Measurements from ENCODE around the gene USP37. TPM values are rescaled to one million over a fixed set of nuclear protein-coding genes. Genes with fewer than 3 reads are reported as not detected.

USP37 gene
- total RNA-seq, 1 donor from 2014 or later, result 6.4 TPM

DNA sequence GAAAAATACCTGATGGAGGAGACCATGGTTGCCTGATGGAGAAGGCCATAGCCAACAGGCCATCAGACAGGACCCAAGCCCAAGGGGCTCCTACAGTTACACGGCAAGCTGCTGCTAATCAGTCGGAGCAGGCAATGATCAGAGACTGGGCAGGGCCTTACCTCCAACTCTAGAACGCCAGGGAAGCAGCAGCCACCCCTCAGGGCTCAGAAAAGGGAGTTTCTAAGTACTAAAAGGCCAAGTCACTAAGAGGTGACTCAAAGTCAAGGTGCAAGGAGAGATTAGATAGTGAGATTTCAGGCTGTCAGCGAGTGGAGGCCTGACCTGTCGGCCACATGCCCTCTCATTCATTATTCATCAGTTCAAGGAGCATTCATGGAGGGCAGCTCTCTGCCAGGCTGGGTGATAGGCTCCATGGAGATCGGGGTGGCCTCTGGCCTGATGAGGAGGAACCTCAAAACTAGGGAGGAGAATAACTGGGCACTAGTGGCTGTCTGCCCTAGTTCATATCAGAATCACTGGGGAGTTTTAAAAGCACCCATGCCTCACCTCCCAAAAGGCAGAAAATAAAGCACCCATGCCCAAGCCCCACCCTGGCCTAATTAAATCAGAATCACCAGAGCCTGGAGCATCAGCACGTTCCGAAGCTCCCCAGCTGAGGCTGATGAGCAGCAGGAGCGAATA, 145.6 kb downstream of the USP37 start:
- no peak overlapping the region for H3K9ac ChIP-seq (ENCODE audit: low read length)
- Mint-ChIP-seq H3K4me3 (ENCODE audit: unreplicated experiment) (no peak overlapping the region), H3K9me3 (ENCODE audit: unreplicated experiment) (no peaks in the 10 kb centered on the region), H3K4me1 (ENCODE audit: low read depth, unreplicated experiment) (no peaks in the 10 kb centered on the region), H3K36me3 (ENCODE audit: low read depth, unreplicated experiment) (peaks cover 2% of the 10 kb centered on the region), H3K27ac (ENCODE audit: unreplicated experiment) (no peak overlapping the region), H3K27me3 (ENCODE audit: low read depth, unreplicated experiment) (peaks cover 16% of the 10 kb centered on the region)
- H3K27me3 ChIP-seq (ENCODE audit: insufficient read depth, low read length), result no peaks in the 10 kb centered on the region
- H3K27ac ChIP-seq (ENCODE audit: low read depth, low read length), result no peak overlapping the region
- no peak overlapping the region for H3K4me2 ChIP-seq (ENCODE audit: low read length)
- TF ChIP-seq EZH2 (IDR thresholded peaks at IDR 0.05; ENCODE audit: insufficient read depth, low read length), result no peak
- TF ChIP-seq, protein P1, sequence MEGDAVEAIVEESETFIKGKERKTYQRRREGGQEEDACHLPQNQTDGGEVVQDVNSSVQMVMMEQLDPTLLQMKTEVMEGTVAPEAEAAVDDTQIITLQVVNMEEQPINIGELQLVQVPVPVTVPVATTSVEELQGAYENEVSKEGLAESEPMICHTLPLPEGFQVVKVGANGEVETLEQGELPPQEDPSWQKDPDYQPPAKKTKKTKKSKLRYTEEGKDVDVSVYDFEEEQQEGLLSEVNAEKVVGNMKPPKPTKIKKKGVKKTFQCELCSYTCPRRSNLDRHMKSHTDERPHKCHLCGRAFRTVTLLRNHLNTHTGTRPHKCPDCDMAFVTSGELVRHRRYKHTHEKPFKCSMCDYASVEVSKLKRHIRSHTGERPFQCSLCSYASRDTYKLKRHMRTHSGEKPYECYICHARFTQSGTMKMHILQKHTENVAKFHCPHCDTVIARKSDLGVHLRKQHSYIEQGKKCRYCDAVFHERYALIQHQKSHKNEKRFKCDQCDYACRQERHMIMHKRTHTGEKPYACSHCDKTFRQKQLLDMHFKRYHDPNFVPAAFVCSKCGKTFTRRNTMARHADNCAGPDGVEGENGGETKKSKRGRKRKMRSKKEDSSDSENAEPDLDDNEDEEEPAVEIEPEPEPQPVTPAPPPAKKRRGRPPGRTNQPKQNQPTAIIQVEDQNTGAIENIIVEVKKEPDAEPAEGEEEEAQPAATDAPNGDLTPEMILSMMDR (IDR thresholded peaks at IDR 0.05; ENCODE audit: insufficient read depth, low read depth, low read length), result no peak
- H3K79me2 ChIP-seq (ENCODE audit: insufficient read depth, low read length), result no peaks in the 10 kb centered on the region
- H3K4me3 ChIP-seq (ENCODE audit: insufficient read depth, low read depth, low read length), result no peak overlapping the region
- H3K36me3 ChIP-seq (ENCODE audit: insufficient read depth, low read length), result no peaks in the 10 kb centered on the region
- FAIRE-seq (no peak), DNase-seq (ENCODE audit: low read depth) (no peak)
- no peaks in the 10 kb centered on the region for H3K4me1 ChIP-seq (ENCODE audit: insufficient read depth, low read length)
- H3K9me3 ChIP-seq (ENCODE audit: insufficient read depth, low read depth, low read length), result no peaks in the 10 kb centered on the region
- no peaks in the 10 kb centered on the region for H4K20me1 ChIP-seq (ENCODE audit: insufficient read depth, low read length)
- H2AFZ ChIP-seq (ENCODE audit: low read depth, low read length), result no peak overlapping the region

DNA sequence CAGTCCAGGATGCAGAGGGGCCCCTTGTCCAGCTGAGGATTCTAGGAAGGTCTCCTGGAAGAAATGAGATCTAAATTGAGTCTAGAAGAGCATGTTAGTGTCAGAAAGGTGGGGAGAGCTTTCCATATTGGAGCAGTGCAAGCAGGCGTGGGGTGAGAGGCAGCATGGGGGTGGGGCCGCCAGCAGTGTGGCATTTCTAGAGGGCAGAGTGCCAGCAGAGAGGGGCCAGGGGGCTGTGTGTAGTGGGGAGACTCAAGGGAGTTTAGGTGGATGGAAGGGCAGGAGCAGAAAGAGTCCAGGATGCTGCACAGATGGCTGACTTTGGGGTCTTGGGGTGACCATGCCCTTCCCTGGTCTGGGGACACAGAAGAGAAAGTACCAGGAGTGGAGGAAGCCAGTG, 147.1 kb downstream of the USP37 start:
- Mint-ChIP-seq H3K36me3 (ENCODE audit: low read depth, unreplicated experiment) (peaks cover 2% of the 10 kb centered on the region), H3K4me1 (ENCODE audit: low read depth, unreplicated experiment) (no peaks in the 10 kb centered on the region), H3K27me3 (ENCODE audit: low read depth, unreplicated experiment) (peaks cover 14% of the 10 kb centered on the region), H3K4me3 (ENCODE audit: unreplicated experiment) (no peak overlapping the region), H3K27ac (ENCODE audit: unreplicated experiment) (no peak overlapping the region), H3K9me3 (ENCODE audit: unreplicated experiment) (no peaks in the 10 kb centered on the region)
- Histone ChIP-seq H3K79me2 (ENCODE audit: insufficient read depth, low read length) (no peaks in the 10 kb centered on the region), H3K36me3 (ENCODE audit: insufficient read depth, low read length) (no peaks in the 10 kb centered on the region), H3K4me2 (ENCODE audit: low read length) (no peak overlapping the region), H3K27me3 (ENCODE audit: insufficient read depth, low read length) (no peaks in the 10 kb centered on the region), H3K9ac (ENCODE audit: low read length) (no peak overlapping the region), H3K9me3 (ENCODE audit: insufficient read depth, low read depth, low read length) (no peaks in the 10 kb centered on the region), H3K4me3 (ENCODE audit: insufficient read depth, low read depth, low read length) (no peak overlapping the region), H2AFZ (ENCODE audit: low read depth, low read length) (no peak overlapping the region), H3K27ac (ENCODE audit: low read depth, low read length) (no peak overlapping the region), H4K20me1 (ENCODE audit: insufficient read depth, low read length) (no peaks in the 10 kb centered on the region), H3K4me1 (ENCODE audit: insufficient read depth, low read length) (no peaks in the 10 kb centered on the region)
- FAIRE-seq, result no peak
- no peak for DNase-seq (ENCODE audit: low read depth)
- no peak for TF ChIP-seq EZH2 (IDR thresholded peaks at IDR 0.05; ENCODE audit: insufficient read depth, low read length)
- TF ChIP-seq, protein P1 (IDR thresholded peaks at IDR 0.05; ENCODE audit: insufficient read depth, low read depth, low read length), result no peak

DNA sequence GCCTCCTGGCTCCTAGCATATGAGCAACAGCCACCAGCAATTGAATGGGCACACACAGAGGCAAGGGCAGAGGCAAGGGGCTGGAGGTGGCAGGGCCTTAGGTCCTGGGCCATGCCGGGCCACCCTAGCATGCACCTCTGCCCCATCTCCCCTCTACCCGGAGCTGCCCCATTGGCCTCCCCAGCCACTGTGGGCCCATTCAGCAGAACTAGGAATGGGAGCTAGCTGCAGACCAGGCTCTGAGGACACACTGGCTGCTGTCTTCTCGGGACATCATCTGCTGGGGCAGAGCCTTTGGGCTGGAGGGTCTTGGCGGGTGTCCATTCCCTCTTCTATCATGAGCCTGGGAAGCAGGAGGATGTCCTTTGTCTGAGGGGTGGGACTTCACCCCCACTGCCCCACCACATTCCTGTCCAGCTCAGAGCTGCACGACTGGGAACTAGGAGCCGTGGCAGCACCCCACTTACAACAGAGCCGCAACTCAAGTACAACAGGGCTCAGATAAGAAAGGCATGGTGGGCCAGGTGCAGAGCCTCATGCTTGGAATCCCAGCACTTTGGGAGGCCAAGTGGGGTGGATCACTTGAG, 148.4 kb downstream of the USP37 start:
- no peaks in the 10 kb centered on the region for H3K9me3 ChIP-seq (ENCODE audit: insufficient read depth, low read depth, low read length)
- no peaks in the 10 kb centered on the region for H3K79me2 ChIP-seq (ENCODE audit: insufficient read depth, low read length)
- FAIRE-seq (no peak), DNase-seq (ENCODE audit: low read depth) (no peak)
- no peaks in the 10 kb centered on the region for H3K27me3 ChIP-seq (ENCODE audit: insufficient read depth, low read length)
- Mint-ChIP-seq H3K36me3 (ENCODE audit: low read depth, unreplicated experiment) (peaks cover 2% of the 10 kb centered on the region), H3K9me3 (ENCODE audit: unreplicated experiment) (no peaks in the 10 kb centered on the region), H3K27ac (ENCODE audit: unreplicated experiment) (no peak overlapping the region), H3K27me3 (ENCODE audit: low read depth, unreplicated experiment) (peaks cover 14% of the 10 kb centered on the region), H3K4me1 (ENCODE audit: low read depth, unreplicated experiment) (no peaks in the 10 kb centered on the region), H3K4me3 (ENCODE audit: unreplicated experiment) (no peak overlapping the region)
- no peaks in the 10 kb centered on the region for H4K20me1 ChIP-seq (ENCODE audit: insufficient read depth, low read length)
- no peak for TF ChIP-seq EZH2 (IDR thresholded peaks at IDR 0.05; ENCODE audit: insufficient read depth, low read length)
- TF ChIP-seq, protein P1 (IDR thresholded peaks at IDR 0.05; ENCODE audit: insufficient read depth, low read depth, low read length), result no peak
- no peak overlapping the region for H2AFZ ChIP-seq (ENCODE audit: low read depth, low read length)
- no peaks in the 10 kb centered on the region for H3K36me3 ChIP-seq (ENCODE audit: insufficient read depth, low read length)
- no peak overlapping the region for H3K9ac ChIP-seq (ENCODE audit: low read length)
- H3K27ac ChIP-seq (ENCODE audit: low read depth, low read length), result no peak overlapping the region
- no peak overlapping the region for H3K4me2 ChIP-seq (ENCODE audit: low read length)
- H3K4me3 ChIP-seq (ENCODE audit: insufficient read depth, low read depth, low read length), result no peak overlapping the region
- no peaks in the 10 kb centered on the region for H3K4me1 ChIP-seq (ENCODE audit: insufficient read depth, low read length)
